NCI-H1694 (cell line): ENCODE data around the gene KDELR3.

Source experiments
- DNase-seq: peaks from one replicate; lab custom pipeline; 2025; lab: John Stamatoyannopoulos, UW

The KDELR3 gene

DNA sequence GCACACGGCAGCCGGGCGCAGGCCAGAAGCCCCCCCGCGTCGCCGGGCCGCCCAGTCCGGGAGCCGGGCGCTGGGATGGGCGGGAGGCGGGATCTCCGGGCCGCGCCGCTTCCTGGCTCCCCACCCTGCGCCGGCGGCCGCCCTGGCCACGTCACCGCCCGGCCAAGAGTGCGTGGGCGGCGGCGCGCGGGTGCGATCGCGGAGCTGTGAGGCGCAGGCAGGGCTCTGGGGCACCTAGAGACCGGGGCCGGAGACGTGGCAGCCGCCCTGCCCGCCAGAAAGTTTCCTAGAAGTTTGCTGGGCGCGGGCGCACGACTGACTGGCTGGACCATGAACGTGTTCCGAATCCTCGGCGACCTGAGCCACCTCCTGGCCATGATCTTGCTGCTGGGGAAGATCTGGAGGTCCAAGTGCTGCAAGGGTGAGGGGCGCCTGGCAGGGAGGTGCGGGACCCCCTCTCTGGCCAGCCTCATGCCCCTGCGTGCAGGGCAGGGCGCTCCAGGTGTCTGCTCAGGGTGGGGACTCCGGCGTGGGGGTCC is at the start of gene KDELR3:
Gene KDELR3, plus strand, starts transcription at position 193 of the 539 bp plus-strand sequence. Its CDS starts 138 bp downstream, at position 331.
- DNase-seq, result no peak

DNA sequence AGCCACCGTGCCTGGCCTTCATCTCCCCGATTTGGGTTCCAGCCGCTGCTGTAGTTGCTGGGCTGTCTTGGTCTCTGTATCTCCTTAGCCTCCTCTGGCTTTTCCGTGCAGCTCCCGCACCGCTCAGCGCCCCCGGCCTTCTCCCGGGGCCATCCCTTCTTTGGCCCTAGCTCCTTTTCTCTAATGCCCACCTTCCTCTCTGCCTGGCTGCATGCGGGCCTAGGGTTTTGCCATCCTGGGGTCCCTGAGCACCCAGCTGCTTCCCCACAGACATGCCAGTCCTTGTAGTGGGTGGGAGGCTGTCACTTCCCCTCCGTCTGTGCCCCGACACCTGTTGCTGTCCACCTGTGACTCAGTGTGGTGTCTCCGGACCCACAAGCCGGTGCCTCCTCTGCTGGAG is 49.3 kb upstream of the KDELR3 start:
- DNase-seq, result no peak

DNA sequence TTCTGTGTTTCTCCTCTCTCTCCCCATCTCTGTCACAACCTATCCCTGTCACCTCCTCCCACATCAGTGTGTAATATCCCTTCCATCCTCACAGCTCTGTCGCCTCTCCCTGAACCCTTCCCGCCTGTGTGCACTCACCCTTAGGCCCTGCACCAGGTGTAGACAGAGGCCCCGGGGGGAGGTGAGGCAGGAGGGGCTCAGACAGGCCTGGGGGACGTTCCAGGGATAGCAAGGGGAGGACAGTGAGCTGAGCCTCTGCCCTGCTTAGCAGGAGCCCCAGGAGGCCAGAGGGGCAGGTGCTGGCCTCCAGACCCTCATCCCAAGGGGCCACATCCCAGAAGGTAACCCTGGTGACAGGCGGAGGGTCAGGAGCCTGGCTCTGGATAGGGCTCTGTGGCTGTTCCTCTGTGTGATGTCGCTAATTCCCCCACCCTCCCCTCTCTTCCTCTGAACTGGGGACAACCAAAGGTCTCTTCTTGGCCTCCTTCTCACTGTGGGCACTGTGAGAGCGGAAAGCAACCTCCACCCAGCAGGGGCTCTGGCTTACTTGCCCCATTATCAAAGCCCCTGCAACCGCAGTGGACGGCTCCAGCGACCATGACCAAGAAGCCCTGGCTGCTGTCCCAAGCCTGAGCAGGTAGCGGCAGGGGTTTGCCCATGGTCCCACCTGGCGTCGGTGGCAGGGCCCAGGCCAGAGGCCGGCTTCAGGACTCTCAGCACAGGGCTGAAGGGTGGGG is 48.6 kb upstream of the KDELR3 start:
- no peak for DNase-seq

DNA sequence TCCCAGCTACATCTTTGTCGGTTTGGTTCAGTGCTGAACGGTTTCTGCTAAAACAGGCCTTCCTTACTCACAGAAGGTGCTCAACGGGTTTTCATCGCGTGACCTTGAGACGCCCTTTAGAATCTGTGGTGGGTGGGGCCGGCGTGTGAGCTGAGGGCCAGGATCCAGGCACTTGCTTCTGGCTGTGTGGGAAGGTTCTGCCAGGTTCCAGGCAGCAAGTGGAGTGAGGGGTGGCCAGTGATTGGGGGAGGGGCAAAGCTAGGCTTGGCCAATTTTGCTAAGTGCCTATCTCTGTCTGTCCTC is 48.1 kb upstream of the KDELR3 start:
- no peak for DNase-seq

DNA sequence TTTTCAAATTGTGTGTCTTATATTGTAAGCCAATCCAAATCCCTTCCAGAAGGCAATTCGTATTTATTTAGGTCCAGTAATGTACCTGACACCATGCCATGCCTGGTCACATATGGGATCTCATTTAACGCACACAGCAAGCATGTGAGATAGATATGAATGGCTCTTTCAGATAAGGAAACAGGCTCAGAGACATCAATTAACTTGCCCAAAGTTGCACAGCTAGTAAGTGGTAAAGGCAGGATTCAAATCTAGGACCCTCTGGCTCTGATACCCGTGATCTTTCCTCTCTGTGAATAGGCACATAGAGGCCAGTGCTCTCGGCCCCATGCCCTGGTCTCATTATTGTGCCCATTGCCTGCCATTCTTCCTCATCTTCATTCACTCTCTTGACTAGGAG is 47.2 kb upstream of the KDELR3 start:
- no peak for DNase-seq

DNA sequence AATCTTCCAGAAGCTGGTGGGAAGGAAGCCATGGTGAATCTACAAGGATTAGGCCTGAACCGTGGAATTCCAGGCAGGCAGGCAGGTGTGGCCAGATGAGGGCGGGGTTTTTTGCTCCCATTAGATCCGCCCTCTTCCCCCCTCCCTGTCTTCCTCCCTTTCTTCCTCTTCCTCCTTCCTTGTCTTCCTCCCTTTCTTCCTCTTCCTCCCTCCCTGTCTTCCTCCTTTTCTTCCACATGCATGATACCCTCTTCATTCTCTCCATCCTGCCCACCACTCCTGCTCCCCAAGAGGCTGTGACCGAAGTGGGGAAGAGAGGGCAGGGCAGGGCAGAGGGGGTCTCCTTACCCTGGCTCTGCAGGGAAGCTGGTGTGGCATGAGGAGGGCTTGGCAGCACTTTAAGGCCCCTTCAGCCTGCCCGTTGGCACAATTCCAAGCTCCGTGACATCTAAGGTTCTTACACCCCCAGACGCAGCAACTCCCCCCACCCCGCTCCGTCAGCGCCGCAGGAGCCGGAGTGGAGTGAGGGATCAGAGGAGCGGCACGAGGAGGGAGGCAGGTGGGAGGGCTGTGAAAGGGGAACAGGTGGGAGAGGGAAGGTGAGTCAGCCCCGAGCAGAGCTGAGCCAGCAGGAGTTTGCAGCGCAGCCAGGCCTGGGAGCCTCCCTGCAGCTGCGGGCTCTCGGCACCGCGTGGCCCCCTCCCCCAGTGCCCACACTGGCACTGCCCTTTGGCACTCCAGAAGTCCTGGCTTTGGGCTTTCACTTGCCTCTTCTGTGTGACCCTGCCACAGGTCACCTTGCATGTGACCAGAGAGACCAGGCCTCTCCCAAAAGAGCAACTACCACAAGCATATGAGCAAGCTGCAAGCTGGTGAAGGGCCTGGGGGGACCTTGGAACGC is 45.0 kb upstream of the KDELR3 start:
- no peak for DNase-seq

DNA sequence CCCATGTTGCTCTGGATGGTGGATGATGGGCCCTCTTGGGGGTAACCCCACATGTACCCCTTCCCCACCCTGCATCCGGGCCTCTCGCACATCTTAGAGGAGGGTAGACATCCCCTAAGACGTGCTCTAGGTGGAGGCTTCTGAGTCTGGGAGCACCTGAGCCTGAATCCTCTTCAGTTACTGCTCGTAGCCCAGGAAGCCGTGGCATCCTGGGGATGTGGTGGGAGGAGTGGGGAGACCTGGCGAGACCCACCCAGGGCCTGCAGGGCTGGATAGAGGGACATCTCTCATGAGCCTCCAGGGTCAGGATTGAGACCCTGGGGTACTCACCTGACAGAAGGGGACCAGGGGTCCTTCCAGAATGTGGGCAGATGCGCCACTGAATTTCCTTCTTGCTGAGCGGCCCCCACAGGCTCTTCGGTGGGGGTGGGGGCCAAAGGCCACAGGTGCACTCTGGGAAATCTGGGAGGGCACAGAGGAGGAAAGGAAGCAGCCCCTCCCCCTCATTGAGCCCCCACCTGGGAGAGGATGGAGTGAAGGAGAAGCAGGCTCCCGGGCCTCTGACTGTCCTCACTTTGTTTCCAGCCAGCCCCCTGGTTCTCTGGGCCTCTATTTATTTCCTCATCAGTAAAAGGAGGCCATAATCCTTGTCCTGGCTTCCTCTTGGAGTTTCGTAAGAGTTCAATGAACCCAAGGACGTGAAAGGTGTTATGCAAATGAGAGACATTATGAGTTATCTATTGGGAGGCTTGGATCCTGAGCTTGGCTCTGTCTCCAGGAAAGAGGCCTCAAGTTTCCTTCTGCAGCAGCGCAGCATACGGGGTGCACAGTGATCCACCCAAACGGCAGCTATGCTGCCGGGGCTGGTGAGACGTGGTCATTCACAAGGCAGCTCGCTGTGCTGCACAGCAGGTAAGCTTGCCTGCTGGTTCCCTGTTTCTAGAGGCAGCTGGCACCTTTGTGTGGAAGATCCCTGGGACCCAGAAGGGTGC is 44.1 kb upstream of the KDELR3 start:
- no peak for DNase-seq

DNA sequence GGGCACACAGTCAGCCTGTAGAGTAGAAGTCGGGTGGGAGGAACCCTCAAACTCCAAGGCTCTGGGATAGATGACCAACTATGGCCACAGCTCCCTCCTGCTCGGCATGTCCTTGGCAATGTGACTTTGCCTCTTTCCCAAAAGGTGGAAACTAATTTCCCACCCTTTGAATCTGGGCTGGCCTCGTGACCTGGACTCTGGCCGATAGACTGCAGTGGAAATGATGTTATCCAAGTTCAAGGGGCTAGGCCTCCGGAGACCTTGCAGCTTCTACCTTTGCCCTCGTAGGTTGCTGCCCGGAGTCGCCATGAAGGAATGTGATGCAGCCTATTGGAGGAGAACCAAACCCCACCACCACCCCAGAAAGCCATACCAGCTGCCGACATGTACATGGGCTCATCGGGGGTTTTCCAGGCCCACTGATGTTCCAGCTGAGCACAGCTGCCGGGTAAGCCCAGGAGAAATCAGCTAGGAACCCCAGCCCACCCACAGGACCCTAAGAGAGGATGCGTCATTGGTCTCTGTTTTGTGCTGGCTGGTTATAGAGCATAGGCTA is 43.3 kb upstream of the KDELR3 start:
- no peak for DNase-seq

DNA sequence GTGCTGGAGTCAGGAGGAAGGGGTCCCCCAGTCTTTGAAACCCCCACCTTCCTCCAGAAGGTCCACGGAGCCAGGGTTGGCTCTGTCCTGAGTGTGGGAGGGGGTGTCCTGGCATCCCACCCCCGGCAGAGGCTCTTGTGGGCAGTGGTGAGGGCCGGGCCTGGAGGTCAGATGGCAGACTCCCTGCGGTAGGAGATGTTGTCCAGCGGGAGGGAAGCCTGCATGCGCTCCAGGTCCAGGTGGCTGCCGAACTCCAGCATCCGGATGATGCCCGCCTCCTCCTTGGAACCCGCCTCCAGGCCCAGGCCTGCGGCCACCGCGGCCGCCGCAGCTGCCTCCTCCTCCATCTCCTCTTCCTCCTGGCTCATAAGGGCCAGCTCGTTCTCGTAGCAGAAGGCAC is 41.3 kb upstream of the KDELR3 start:
- no peak for DNase-seq

DNA sequence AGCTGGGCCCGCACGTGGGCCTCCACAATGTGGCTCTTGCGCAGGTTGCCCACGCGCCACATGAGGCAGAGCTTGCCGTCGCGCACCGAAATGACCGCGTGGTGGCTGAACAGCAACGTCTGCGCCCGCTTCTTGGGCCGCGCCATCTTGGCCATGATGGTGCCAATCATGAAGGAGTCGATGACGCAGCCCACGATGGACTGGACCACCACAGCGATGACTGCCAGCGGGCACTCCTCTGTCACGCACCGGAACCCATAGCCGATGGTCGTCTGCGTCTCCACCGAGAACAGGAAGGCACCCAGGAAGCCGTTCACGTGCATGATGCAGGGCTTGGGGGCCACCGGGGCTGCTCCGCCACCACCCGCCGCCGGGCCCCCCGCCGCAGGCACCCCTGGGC is 40.4 kb upstream of the KDELR3 start:
- DNase-seq, result no peak

DNA sequence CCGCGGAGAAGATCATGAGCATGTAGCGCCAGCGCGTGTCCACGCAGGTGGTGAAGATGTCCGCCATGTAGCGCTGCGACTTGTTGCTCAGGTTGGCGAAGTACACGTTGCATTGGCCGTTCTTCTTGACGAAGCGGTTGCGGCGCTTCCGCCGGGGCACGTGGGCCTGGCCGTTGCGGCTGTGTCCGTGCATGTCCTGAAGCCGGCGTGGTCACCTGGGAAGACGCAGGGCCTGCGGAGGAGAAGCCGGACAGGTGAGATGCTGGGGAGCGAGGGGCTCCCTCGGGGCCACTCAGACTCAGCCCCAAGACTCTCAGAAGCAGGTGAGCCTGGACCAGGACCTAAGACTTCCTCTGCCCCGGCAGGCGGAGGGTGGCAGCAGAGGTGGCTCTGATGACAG is 40.0 kb upstream of the KDELR3 start:
- DNase-seq, result no peak

DNA sequence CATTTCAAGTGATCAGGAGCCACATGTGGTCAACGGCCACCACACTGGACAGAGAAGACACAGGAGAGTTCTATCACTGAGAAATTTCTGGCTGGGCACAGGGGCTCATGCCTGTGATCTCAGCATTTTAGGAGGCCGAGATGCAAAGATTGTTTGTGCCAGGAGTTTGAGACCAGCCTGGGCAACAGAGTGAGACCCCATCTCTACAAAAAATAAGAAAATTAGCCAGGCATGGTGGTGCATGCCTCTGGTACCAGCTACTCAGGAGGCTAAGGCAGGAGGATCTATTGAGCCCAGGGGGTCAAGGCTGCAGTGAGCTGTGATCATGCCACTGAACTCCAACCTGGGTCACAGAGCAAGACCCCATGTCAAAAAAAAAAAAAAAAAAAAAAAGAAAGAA is 39.2 kb upstream of the KDELR3 start:
- DNase-seq, result no peak

DNA sequence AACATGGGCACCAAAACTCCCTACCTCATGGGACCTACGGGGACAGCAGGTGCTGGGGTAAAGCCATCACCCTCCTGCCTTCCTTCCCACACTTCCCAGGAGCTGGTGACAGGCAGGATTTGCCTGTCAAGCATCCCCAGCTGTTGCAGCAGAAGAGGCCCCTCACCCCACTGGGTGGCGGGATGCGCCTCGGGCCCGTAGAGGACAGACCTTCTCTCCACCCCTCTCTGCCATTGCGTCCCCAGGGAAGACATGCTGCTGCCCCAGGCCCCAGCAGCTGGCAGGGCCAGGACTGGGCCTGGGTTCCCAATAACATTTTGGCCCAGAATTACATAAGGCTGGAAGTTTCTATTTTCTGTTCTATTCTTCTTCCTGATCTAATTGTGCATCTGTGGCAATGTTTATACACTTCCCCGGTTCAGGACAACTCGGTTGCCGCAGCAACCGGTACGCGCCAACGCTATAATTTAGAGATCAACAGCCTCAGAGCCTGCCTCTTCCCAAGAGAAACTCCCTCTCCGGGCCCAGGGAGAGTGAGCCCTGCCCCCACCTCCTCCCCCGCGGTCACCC is 38.3 kb upstream of the KDELR3 start:
- no peak for DNase-seq

DNA sequence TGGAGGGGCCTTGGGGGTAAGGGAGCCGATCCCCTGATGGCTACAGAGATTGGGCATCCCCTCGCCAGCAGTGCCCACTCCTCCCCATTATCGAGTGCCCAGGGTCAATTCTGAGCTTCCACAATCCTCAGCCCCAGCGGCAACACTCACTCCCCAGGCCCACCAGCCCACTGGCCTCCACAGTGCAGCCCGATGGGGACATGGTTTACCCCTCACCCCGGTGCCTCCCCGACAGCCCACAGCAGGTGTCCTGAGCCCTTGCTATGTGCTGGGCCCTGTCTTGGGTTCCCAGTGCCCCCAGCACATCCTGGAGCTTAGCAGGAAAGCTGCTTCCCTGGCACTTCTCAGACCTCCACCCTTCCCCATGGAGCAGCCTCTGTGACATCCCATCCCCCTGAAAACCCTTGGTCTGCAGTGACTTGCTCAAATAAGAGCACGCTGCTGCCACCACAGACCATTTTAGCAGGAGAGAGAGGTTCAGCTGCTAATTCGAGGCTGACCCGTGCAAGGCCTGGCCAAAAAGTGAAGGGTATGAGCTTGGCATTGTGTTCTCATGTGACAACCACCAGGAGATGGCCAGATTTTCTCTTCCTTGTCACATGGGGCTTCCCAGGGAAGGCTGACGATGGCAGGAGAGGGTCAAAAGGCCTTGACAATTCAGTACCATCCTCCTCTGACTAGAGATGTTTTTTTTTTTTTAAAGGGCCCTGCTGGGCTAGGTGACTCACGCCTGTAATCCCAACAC is 36.5 kb upstream of the KDELR3 start:
- no peak for DNase-seq

DNA sequence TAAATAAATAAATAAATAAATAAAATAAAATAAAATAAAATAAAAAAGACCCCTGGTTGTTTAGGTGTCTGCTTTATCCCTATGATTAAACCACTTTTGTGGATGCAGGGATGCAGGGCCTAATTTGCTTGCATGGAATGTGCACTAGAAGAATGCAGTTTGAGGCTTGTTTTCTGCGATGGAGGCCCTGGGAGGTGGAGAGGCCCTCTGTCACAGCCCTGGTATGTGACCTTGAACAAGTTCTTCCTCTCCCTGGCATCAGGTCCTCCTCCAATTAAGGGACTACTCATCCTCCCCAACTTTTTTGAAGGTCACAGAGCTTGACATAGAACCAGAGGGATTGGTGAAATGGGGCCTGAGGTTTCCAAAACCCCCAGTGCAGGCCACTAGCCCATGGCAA is 35.6 kb upstream of the KDELR3 start:
- DNase-seq, result no peak

DNA sequence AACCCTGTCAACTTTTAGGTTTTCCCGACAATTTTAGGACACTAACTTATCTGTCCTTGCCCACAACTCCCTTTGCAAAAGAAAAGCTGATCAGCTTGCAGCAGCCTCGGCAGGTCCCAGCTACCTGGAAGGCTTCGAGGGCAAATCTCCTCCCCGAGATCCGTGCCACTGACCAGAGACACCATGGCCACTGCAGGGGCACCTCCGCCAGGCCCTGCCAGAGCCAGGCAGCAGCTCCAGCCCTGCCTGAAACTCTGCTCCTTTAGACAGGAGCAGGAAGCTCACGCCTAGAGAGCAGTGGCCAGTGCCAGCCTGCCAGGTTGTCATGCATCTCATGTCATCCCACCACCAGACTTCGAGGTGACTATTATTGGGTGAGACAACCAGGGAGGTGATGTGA is 34.0 kb upstream of the KDELR3 start:
- no peak for DNase-seq

DNA sequence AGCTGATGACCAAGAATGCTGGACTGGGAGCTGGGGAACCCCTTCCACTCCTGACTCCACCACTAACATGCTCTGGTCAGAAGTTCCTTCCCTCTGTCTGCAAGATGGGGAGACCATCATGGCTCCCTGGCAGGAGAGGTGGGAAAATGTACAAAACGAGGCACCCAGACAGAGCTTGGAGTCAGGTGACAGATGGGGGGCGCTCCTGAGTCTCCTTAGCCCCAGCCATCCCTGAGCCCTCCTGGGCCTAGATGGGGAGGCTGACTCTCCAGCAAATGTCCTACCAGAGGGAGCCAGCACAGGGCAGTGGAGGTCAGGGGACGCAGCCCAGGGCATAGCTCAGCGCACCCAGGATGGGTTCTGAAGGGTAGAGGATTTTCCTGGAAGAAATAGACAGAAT is 32.9 kb upstream of the KDELR3 start:
- no peak for DNase-seq

DNA sequence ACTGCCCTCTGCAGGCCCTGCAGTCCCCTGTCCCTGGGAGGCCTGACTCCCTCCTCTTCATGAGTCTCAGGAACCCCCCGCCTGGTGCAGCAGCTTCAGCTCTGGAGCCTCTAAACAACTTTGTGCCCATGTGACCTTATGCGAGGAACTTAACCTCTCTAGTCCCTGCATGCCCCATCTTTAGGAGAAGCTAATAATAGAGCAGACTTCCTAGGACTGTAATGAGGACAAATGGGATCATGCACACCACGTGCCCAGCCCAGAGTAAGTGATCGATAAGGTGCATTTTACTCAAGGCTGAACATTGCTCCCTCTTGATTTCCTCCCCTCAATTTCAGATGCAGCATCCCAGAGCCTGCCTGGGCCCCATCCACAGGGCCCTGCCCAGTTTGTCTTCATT is 31.9 kb upstream of the KDELR3 start:
- DNase-seq, result no peak

DNA sequence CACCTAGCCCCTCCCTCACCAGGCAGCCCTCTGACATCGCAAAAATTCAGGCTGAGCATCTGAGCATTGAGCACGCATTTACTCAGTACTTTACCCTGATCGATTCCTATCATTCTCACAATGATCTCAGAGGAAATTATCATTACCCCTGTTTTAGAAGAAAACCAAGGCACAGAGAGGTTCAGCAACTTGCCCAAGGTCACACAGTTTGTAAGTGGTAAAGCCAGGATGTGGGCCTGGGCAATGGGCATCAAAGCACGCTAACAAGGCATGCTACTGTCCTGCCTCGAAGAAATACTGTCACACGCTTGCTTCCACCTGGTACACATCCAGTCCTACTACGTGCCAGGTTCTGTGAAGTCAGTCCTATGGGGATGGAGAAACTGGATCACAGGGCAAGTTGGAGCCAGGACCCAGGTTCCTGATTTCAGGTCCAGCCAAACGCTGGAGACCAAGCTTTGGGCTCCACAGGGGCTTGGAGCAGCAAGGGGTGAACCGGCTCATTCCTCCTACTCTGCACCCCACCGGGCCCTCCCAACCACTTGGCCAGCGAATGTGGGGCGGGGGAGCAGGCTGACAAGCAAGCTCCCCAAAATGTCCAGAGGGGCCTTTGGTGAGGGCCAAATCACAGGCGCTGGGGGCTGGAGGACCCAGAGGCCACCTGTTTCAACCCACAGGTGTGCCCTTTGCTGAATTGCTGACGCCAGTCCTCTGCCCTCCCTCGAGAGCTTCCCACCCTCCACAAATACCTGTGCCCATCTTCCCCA is 31.1 kb upstream of the KDELR3 start:
- DNase-seq, result no peak

DNA sequence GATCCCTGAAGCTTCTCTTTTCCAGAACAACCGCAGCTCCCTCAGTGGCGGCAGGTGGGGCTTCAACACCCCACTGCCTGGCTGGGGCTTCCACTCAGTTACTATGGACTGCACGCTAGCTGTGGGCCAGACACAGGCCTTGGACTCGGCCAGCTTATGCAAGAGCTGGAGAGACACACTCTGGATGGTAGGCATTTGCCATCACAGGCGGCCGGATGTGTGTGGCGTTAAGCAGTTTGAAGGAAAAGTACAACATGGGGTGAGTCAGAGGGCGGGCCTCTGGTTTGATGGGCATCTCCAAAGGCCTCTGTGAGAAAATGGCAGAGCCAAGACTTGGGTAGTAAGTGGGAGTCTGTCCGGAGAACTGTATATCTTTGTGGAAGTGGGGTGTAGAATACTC is 30.5 kb upstream of the KDELR3 start:
- DNase-seq, result no peak
